WTC11 (cell line): Measurements from ENCODE around the gene PDE4B.

Source experiments
- ELF4 ChIP-seq: sonication (generic); formaldehyde crosslinking; IDR thresholded peaks from 2 replicates; pipeline ENCODE4 v1.8.1; 2022; ENCODE audit warnings: low read depth, mild to moderate bottlenecking, moderate library complexity, missing genetic modification reagents
- ETV6 ChIP-seq: sonication (generic); formaldehyde crosslinking; IDR thresholded peaks from 2 replicates; pipeline ENCODE4 v1.8.1; 2022; ENCODE audit warnings: mild to moderate bottlenecking, missing genetic modification reagents
- MYBL2 ChIP-seq: sonication (generic); formaldehyde crosslinking; IDR thresholded peaks from 2 replicates; pipeline ENCODE4 v1.8.1; 2023; ENCODE audit warnings: mild to moderate bottlenecking, moderate library complexity, missing genetic modification reagents
- RELA ChIP-seq: sonication (generic); formaldehyde crosslinking; IDR thresholded peaks from 2 replicates; pipeline ENCODE4 v1.8.1; 2022; ENCODE audit warnings: missing genetic modification reagents, mild to moderate bottlenecking, borderline replicate concordance
- SMAD4 ChIP-seq: sonication (generic); formaldehyde crosslinking; IDR thresholded peaks from 2 replicates; pipeline ENCODE4 v1.8.0; 2022; ENCODE audit warnings: mild to moderate bottlenecking, missing genetic modification reagents
- TF ChIP-seq, protein P1 (sequence below): fragments of 200-600 bp; IDR thresholded peaks from 2 replicates; pipeline ENCODE4 v1.8.0; 2022; ENCODE audit warnings: antibody characterized with exemption
- TF ChIP-seq, protein P2 (sequence below): sonication (generic); formaldehyde crosslinking; IDR thresholded peaks from 2 replicates; pipeline ENCODE4 v1.8.1; 2023; ENCODE audit warnings: mild to moderate bottlenecking, missing genetic modification reagents, moderate library complexity
- TF ChIP-seq, protein P3 (sequence below): sonication (generic); formaldehyde crosslinking; IDR thresholded peaks from 2 replicates; pipeline ENCODE4 v1.8.1; 2023; ENCODE audit warnings: mild to moderate bottlenecking, missing genetic modification reagents, borderline replicate concordance
- TF ChIP-seq, protein P4 (sequence below): sonication (generic); formaldehyde crosslinking; IDR thresholded peaks from 2 replicates; pipeline ENCODE4 v1.8.0; 2022; ENCODE audit warnings: mild to moderate bottlenecking, missing genetic modification reagents

DNA sequence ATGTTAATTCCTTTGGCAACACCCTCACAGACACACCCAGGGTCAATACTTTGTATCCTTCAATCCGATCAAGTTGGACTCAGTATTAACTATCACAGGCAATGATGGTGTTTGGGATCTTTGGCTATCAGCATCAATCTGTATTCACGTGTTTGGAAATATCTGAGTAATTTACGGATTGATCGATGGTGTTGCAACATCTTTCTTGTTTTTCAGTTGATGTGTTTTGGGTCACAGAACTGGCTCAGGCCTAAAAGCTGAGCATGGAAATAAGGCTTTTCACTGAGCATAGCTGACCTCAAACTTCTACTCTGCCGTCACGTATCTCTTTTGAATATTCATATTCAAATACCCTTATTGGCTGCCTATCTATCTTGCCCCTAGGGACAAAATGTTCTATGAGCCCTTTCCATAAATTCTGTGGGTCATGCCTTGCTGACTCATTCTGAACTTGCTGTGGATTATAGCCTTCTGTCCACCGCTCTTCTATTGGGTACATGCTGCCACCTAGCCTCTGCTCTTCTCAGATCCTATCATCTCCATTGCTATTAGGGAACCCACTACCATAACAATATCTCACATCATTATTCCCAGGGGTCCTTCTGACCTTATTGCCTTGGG, 156.0 kb downstream of the PDE4B start:
- TF ChIP-seq ETV6 (CRISPR knock-in tag) (no peak), MYBL2 (CRISPR knock-in tag) (no peak), RELA (no peak), ELF4 (CRISPR knock-in tag) (no peak), SMAD4 (CRISPR knock-in tag) (no peak)
- TF ChIP-seq, protein P1, sequence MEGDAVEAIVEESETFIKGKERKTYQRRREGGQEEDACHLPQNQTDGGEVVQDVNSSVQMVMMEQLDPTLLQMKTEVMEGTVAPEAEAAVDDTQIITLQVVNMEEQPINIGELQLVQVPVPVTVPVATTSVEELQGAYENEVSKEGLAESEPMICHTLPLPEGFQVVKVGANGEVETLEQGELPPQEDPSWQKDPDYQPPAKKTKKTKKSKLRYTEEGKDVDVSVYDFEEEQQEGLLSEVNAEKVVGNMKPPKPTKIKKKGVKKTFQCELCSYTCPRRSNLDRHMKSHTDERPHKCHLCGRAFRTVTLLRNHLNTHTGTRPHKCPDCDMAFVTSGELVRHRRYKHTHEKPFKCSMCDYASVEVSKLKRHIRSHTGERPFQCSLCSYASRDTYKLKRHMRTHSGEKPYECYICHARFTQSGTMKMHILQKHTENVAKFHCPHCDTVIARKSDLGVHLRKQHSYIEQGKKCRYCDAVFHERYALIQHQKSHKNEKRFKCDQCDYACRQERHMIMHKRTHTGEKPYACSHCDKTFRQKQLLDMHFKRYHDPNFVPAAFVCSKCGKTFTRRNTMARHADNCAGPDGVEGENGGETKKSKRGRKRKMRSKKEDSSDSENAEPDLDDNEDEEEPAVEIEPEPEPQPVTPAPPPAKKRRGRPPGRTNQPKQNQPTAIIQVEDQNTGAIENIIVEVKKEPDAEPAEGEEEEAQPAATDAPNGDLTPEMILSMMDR: no peak
- TF ChIP-seq, protein P2, sequence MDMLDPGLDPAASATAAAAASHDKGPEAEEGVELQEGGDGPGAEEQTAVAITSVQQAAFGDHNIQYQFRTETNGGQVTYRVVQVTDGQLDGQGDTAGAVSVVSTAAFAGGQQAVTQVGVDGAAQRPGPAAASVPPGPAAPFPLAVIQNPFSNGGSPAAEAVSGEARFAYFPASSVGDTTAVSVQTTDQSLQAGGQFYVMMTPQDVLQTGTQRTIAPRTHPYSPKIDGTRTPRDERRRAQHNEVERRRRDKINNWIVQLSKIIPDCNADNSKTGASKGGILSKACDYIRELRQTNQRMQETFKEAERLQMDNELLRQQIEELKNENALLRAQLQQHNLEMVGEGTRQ (CRISPR knock-in tag): no peak
- TF ChIP-seq, protein P3, sequence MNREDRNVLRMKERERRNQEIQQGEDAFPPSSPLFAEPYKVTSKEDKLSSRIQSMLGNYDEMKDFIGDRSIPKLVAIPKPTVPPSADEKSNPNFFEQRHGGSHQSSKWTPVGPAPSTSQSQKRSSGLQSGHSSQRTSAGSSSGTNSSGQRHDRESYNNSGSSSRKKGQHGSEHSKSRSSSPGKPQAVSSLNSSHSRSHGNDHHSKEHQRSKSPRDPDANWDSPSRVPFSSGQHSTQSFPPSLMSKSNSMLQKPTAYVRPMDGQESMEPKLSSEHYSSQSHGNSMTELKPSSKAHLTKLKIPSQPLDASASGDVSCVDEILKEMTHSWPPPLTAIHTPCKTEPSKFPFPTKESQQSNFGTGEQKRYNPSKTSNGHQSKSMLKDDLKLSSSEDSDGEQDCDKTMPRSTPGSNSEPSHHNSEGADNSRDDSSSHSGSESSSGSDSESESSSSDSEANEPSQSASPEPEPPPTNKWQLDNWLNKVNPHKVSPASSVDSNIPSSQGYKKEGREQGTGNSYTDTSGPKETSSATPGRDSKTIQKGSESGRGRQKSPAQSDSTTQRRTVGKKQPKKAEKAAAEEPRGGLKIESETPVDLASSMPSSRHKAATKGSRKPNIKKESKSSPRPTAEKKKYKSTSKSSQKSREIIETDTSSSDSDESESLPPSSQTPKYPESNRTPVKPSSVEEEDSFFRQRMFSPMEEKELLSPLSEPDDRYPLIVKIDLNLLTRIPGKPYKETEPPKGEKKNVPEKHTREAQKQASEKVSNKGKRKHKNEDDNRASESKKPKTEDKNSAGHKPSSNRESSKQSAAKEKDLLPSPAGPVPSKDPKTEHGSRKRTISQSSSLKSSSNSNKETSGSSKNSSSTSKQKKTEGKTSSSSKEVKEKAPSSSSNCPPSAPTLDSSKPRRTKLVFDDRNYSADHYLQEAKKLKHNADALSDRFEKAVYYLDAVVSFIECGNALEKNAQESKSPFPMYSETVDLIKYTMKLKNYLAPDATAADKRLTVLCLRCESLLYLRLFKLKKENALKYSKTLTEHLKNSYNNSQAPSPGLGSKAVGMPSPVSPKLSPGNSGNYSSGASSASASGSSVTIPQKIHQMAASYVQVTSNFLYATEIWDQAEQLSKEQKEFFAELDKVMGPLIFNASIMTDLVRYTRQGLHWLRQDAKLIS: no peak
- TF ChIP-seq, protein P4, sequence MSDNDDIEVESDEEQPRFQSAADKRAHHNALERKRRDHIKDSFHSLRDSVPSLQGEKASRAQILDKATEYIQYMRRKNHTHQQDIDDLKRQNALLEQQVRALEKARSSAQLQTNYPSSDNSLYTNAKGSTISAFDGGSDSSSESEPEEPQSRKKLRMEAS (CRISPR knock-in tag): no peak
